Neural cell (in vitro differentiated cells): ENCODE measurements around the gene C1R. TPM values are rescaled to one million over a fixed set of nuclear protein-coding genes. Genes with fewer than 3 reads are reported as not detected.

ENCODE experiments used
- H2AFZ ChIP-seq: fragments of 200-600, 300-800 bp; sonication (generic), shearing (Covaris generic); 2 replicates; pipeline ENCODE4 v1.6.0; 2014; ENCODE audit warnings: low read depth, mild to moderate bottlenecking, antibody characterized with exemption, low read length, moderate library complexity
- H3F3A ChIP-seq: fragments of 200-600 bp; shearing (Covaris generic); 2 replicates; pipeline ENCODE4 v1.6.1; 2016; ENCODE audit warnings: mild to moderate bottlenecking, moderate library complexity, mixed read lengths, antibody characterized with exemption, low read length; ENCODE audit not compliant: insufficient read depth, poor library complexity, severe bottlenecking
- H3K27ac ChIP-seq: fragments of 200-600, 300-800 bp; sonication (generic), shearing (Covaris generic); 2 replicates; pipeline ENCODE4 v1.5.1; 2014; ENCODE audit warnings: mild to moderate bottlenecking, low read length, moderate library complexity
- H3K27me3 ChIP-seq: fragments of 300-800, 200-600 bp; sonication (generic), shearing (Covaris generic); 2 replicates; pipeline ENCODE4 v1.6.0; 2014; ENCODE audit warnings: mild to moderate bottlenecking, low read depth, low read length, moderate library complexity; ENCODE audit not compliant: insufficient read depth
- H3K36me3 ChIP-seq: fragments of 300-800, 200-600 bp; sonication (generic), shearing (Covaris generic); 2 replicates; pipeline ENCODE4 v1.5.1; 2014; ENCODE audit warnings: mild to moderate bottlenecking, antibody characterized with exemption, low read length, moderate library complexity; ENCODE audit not compliant: insufficient read depth
- H3K4me2 ChIP-seq: fragments of 300-800, 200-600 bp; sonication (generic), shearing (Covaris generic); 2 replicates; pipeline ENCODE4 v1.6.0; 2014; ENCODE audit warnings: mild to moderate bottlenecking, low read length
- H3K4me3 ChIP-seq: fragments of 300-800, 200-600 bp; sonication (generic), shearing (Covaris generic); 2 replicates; pipeline ENCODE4 v1.5.1; 2014; ENCODE audit warnings: mild to moderate bottlenecking, low read length, moderate library complexity
- H3K79me2 ChIP-seq: fragments of 200-600 bp; shearing (Covaris generic); replicated peaks from 2 replicates; pipeline ENCODE4 v1.6.0; 2014; ENCODE audit warnings: mild to moderate bottlenecking, low read length, moderate library complexity; ENCODE audit not compliant: insufficient read depth
- H3K9ac ChIP-seq: fragments of 300-800, 200-600 bp; sonication (generic), shearing (Covaris generic); 2 replicates; pipeline ENCODE4 v1.6.1; 2016; ENCODE audit warnings: mild to moderate bottlenecking, low read length, mixed read lengths
- H3K9me2 ChIP-seq: fragments of 200-600 bp; shearing (Covaris generic); 2 replicates; pipeline ENCODE4 v1.6.1; 2016; ENCODE audit warnings: mild to moderate bottlenecking, low read length, mixed read lengths; ENCODE audit not compliant: insufficient read depth
- H3K9me3 ChIP-seq: fragments of 200-600, 300-800 bp; sonication (generic), shearing (Covaris generic); 2 replicates; pipeline ENCODE4 v1.6.1; 2016; ENCODE audit warnings: mild to moderate bottlenecking, mixed run types, low read length, moderate library complexity, mixed read lengths
- H4K20me1 ChIP-seq: fragments of 200-600 bp; shearing (Covaris generic); 2 replicates; pipeline ENCODE4 v1.6.1; 2016; ENCODE audit warnings: mild to moderate bottlenecking, mixed run types; ENCODE audit not compliant: insufficient read depth
- EP300 ChIP-seq: fragments of 450-650 bp; conservative IDR thresholded peaks from 2 replicates; pipeline ENCODE4 v1.6.1; 2014; ENCODE audit warnings: antibody characterized with exemption, mild to moderate bottlenecking, moderate library complexity; ENCODE audit not compliant: poor library complexity, severe bottlenecking
- EZH2 ChIP-seq: fragments of 200-600, 300-800 bp; shearing (Covaris generic), sonication (generic); IDR thresholded peaks from 2 replicates; pipeline ENCODE4 v1.6.1; 2014; ENCODE audit warnings: antibody characterized with exemption, low read length, borderline replicate concordance, mild to moderate bottlenecking; ENCODE audit not compliant: insufficient read depth, poor library complexity, severe bottlenecking
- POLR2AphosphoS5 ChIP-seq: IDR thresholded peaks from 2 replicates; pipeline ENCODE4 v1.6.1; 2012
- RAD21 ChIP-seq: fragments of 450-650 bp; conservative IDR thresholded peaks from 2 replicates; pipeline ENCODE4 v1.6.1; 2014; ENCODE audit warnings: antibody characterized with exemption, mild to moderate bottlenecking, moderate library complexity
- SMC3 ChIP-seq: fragments of 450-650 bp; conservative IDR thresholded peaks from 2 replicates; pipeline ENCODE4 v1.6.1; 2014; ENCODE audit warnings: antibody characterized with exemption, mild to moderate bottlenecking, moderate library complexity; ENCODE audit not compliant: poor library complexity
- TAF1 ChIP-seq: IDR thresholded peaks from 2 replicates; pipeline ENCODE4 v1.6.1; 2012; ENCODE audit warnings: low read depth
- polyA plus RNA-seq: library from polyadenylated mRNA; depleted of rRNA; stranded (reverse); fragments of >200 nt; gene quantifications from 2 replicates; pipeline ENCODE4 v1.2.3, GENCODE V29; 2014
- TF ChIP-seq, protein P1 (sequence below): fragments of 450-650 bp; IDR thresholded peaks from 2 replicates; pipeline ENCODE4 v1.5.1; 2014; ENCODE audit warnings: antibody characterized with exemption, mild to moderate bottlenecking, moderate library complexity; ENCODE audit not compliant: poor library complexity, severe bottlenecking
- TF ChIP-seq, protein P2 (sequence below): IDR thresholded peaks from 2 replicates; pipeline ENCODE4 v1.6.1; 2012; ENCODE audit warnings: borderline replicate concordance

C1R gene
- polyA plus RNA-seq, 1 donor from 2014 or later: 1.7 TPM

DNA sequence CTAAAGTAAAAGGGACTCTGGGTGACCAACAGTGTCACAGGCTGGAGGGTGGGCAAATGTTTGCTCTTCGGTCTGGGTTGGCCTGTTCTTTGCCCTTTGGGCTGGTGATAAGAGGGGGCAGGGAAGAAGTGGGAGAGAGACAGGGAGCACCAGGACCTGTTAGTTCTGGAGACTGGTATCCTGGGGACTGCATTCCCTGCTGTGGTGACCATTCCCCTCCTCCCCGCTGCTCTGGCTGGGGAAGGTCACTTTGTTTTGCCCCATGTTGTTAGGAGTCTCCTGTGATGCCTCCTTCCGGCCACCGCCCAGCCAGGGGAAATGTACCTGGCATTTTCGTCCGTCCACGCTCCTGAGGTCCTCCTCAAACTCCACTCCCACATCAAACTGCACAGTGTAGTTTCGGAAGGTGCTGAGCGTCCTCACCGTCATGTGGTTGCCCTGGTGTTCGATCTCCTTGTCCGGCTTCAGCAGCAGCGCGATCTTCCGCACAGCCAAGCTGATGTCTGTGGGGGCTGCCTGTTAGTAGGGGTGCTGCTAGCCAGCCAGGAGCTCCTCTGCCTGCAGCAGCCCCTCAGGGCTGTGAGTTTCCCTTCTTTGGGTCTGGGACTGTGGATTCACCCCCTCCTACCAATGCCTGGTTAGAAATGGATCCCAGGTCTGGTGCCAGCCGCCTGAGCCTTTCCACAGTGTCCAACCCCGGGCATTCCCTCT, 35.8 kb upstream of the C1R start:
- Histone ChIP-seq H3K4me3 (no peak overlapping the region), H3F3A (no peaks in the 10 kb centered on the region), H3K9me2 (no peaks in the 10 kb centered on the region), H3K27ac (no peak overlapping the region), H3K9ac (no peak overlapping the region), H3K36me3 (no peaks in the 10 kb centered on the region), H3K79me2 (peaks cover 14% of the 10 kb centered on the region), H4K20me1 (no peaks in the 10 kb centered on the region), H3K4me2 (no peak overlapping the region), H3K27me3 (peaks cover 5% of the 10 kb centered on the region), H2AFZ (no peak overlapping the region), H3K9me3 (no peaks in the 10 kb centered on the region)
- TF ChIP-seq, protein P1, sequence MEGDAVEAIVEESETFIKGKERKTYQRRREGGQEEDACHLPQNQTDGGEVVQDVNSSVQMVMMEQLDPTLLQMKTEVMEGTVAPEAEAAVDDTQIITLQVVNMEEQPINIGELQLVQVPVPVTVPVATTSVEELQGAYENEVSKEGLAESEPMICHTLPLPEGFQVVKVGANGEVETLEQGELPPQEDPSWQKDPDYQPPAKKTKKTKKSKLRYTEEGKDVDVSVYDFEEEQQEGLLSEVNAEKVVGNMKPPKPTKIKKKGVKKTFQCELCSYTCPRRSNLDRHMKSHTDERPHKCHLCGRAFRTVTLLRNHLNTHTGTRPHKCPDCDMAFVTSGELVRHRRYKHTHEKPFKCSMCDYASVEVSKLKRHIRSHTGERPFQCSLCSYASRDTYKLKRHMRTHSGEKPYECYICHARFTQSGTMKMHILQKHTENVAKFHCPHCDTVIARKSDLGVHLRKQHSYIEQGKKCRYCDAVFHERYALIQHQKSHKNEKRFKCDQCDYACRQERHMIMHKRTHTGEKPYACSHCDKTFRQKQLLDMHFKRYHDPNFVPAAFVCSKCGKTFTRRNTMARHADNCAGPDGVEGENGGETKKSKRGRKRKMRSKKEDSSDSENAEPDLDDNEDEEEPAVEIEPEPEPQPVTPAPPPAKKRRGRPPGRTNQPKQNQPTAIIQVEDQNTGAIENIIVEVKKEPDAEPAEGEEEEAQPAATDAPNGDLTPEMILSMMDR: no peak
- TF ChIP-seq EP300 (no peak), POLR2AphosphoS5 (no peak), SMC3 (no peak), TAF1 (no peak), EZH2 (no peak), RAD21 (no peak)

DNA sequence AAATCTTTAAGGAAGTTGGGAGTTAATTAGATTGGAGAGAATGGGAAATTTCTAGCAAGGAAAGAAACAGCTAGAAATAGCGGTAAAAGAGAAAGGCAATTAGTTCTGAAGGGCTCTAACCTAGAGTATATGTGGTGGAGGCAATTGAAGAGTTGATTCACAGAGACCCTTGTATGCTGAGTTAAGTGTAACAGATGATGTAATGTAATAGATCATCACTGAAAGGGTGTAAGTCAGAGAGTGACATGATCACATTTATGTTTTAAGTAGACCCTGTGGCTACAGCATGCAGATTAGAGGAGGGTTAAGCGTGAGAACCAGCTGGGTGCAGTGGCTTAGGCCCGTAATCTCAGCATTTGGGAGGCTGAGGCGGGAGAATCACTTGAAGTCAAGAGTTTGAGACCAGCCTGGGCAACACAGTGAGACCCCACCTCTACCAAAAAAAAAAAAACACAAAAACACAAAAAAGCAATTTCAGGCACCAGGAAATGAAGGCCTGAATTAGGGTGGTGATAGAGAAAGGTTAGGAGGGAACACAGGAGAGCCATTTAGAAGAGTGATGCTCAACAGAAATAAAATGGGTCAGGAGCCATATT, 33.5 kb upstream of the C1R start:
- no peak overlapping the region for H3K9ac ChIP-seq
- no peaks in the 10 kb centered on the region for H3K79me2 ChIP-seq
- no peaks in the 10 kb centered on the region for H3K9me3 ChIP-seq
- H2AFZ ChIP-seq: no peak overlapping the region
- H3K36me3 ChIP-seq: no peaks in the 10 kb centered on the region
- H3K27me3 ChIP-seq: peaks cover 5% of the 10 kb centered on the region
- H3K27ac ChIP-seq: no peak overlapping the region
- H3F3A ChIP-seq: no peaks in the 10 kb centered on the region
- TF ChIP-seq, protein P2, sequence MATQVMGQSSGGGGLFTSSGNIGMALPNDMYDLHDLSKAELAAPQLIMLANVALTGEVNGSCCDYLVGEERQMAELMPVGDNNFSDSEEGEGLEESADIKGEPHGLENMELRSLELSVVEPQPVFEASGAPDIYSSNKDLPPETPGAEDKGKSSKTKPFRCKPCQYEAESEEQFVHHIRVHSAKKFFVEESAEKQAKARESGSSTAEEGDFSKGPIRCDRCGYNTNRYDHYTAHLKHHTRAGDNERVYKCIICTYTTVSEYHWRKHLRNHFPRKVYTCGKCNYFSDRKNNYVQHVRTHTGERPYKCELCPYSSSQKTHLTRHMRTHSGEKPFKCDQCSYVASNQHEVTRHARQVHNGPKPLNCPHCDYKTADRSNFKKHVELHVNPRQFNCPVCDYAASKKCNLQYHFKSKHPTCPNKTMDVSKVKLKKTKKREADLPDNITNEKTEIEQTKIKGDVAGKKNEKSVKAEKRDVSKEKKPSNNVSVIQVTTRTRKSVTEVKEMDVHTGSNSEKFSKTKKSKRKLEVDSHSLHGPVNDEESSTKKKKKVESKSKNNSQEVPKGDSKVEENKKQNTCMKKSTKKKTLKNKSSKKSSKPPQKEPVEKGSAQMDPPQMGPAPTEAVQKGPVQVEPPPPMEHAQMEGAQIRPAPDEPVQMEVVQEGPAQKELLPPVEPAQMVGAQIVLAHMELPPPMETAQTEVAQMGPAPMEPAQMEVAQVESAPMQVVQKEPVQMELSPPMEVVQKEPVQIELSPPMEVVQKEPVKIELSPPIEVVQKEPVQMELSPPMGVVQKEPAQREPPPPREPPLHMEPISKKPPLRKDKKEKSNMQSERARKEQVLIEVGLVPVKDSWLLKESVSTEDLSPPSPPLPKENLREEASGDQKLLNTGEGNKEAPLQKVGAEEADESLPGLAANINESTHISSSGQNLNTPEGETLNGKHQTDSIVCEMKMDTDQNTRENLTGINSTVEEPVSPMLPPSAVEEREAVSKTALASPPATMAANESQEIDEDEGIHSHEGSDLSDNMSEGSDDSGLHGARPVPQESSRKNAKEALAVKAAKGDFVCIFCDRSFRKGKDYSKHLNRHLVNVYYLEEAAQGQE: no peak
- TF ChIP-seq TAF1: no peak
- no peaks in the 10 kb centered on the region for H3K9me2 ChIP-seq
- no peak overlapping the region for H3K4me3 ChIP-seq
- no peak overlapping the region for H3K4me2 ChIP-seq
- no peaks in the 10 kb centered on the region for H4K20me1 ChIP-seq
